Vagina (tissue), 2 donors: ENCODE data around the gene CHCHD6. TPM values are rescaled to one million over a fixed set of nuclear protein-coding genes. Genes with fewer than 3 reads are reported as not detected.

Source experiments
- DNase-seq, 2 donors: peaks; one replicate each; pipeline ENCODE4 v3.0.0-alpha.2; 2017; ENCODE audit errors: extremely low spot score in 2 of 2
- H3K27ac ChIP-seq: fragments of 200-600 bp; sonication (generic); one replicate; pipeline ENCODE4 v1.5.1; 2019
- H3K27me3 ChIP-seq: fragments of 200-600 bp; sonication (generic); one replicate; pipeline ENCODE4 v1.5.1; 2019
- H3K36me3 ChIP-seq, 2 donors: fragments of 200-600 bp; sonication (generic); one replicate each; pipeline ENCODE4 v1.5.1; 2017 to 2019
- H3K4me1 ChIP-seq: fragments of 200-600 bp; sonication (generic); one replicate; pipeline ENCODE4 v1.5.1; 2019
- H3K4me3 ChIP-seq, 2 donors: fragments of 200-600 bp; sonication (generic); 1 replicate in 1 of 2; 2 replicates in 1 of 2; pipeline ENCODE4 v1.5.1; 2016 to 2019
- H3K9me3 ChIP-seq: fragments of 200-600 bp; sonication (generic); one replicate; pipeline ENCODE4 v1.5.1; 2019
- POLR2A ChIP-seq, 2 donors: fragments of 450-650 bp; IDR thresholded peaks; one replicate each; pipeline ENCODE4 v1.6.1; 2017; ENCODE audit warnings: antibody characterized with exemption in 2 of 2, mild to moderate bottlenecking in 2 of 2, moderate library complexity in 2 of 2
- POLR2AphosphoS5 ChIP-seq, 2 donors: sonication (generic); formaldehyde crosslinking; IDR thresholded peaks; one replicate each; pipeline ENCODE4 v1.9.0; 2017; ENCODE audit warnings: antibody characterized with exemption in 2 of 2, mild to moderate bottlenecking in 2 of 2, low read depth in 1 of 2; ENCODE audit not compliant: insufficient read depth in 1 of 2
- intact Hi-C: fragments of 100-400 bp; cut with DNase I; formaldehyde crosslinking; loops from one replicate; pipeline ENCODE4 v1.15.1; 2023
- total RNA-seq: library from RNA; depleted of rRNA; stranded (reverse); fragments of >200 nt; gene quantifications from one replicate; pipeline ENCODE4 v1.2.3, GENCODE V29; 2016
- TF ChIP-seq, protein P1 (sequence below), 3 experiments: fragments of 450-650 bp in 2 of 3; fragments of 200-600 bp in 1 of 3; sonication (generic) in 1 of 3; IDR thresholded peaks; one replicate each; pipeline ENCODE4 v1.5.1; 2017 to 2019; ENCODE audit warnings: antibody characterized with exemption in 3 of 3, mild to moderate bottlenecking in 2 of 3, moderate library complexity in 2 of 3

Gene CHCHD6
- total RNA-seq, 1 donor from 2014 or later = 12.8 TPM

DNA sequence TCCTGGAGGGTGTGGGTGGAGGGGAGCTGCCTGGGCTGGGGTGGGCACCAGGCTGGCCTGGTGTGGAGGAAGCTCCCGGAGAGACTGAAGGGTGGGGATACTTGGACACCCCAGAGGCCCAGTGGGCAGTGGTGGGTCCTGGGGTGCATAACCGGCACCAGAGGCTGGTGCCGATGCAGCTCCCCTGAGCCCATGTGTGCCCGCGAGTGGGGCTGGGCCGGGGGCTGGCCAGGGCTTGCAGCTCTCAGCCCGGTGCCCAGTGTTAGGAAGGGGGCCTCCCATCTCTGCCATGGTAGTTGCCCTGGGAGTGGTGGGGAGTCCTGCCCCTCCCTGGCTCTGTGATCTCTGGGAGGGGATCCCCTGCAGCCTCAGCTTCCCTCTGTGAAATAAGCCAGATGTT lies 288.2 kb downstream of the CHCHD6 start:
- H3K4me3 ChIP-seq = no peak overlapping the region
- TF ChIP-seq, protein P1, sequence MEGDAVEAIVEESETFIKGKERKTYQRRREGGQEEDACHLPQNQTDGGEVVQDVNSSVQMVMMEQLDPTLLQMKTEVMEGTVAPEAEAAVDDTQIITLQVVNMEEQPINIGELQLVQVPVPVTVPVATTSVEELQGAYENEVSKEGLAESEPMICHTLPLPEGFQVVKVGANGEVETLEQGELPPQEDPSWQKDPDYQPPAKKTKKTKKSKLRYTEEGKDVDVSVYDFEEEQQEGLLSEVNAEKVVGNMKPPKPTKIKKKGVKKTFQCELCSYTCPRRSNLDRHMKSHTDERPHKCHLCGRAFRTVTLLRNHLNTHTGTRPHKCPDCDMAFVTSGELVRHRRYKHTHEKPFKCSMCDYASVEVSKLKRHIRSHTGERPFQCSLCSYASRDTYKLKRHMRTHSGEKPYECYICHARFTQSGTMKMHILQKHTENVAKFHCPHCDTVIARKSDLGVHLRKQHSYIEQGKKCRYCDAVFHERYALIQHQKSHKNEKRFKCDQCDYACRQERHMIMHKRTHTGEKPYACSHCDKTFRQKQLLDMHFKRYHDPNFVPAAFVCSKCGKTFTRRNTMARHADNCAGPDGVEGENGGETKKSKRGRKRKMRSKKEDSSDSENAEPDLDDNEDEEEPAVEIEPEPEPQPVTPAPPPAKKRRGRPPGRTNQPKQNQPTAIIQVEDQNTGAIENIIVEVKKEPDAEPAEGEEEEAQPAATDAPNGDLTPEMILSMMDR (IDR thresholded peaks at IDR 0.05) = no peak
- TF ChIP-seq POLR2AphosphoS5 (IDR thresholded peaks at IDR 0.05; ENCODE audit: insufficient read depth in 1 of 2, low read depth in 1 of 2) (no peak), POLR2A (IDR thresholded peaks at IDR 0.05) (no peak)
- H3K9me3 ChIP-seq = no peaks in the 10 kb centered on the region
- H3K27ac ChIP-seq = peak overlapping the region; percentile 51
- H3K27me3 ChIP-seq = no peaks in the 10 kb centered on the region
- H3K4me1 ChIP-seq = peaks cover 65% of the 10 kb centered on the region
- intact Hi-C loops = no loop called here
- DNase-seq = no peak
- peaks cover 0 to 10% of the 10 kb centered on the region in 2 donors for H3K36me3 ChIP-seq

DNA sequence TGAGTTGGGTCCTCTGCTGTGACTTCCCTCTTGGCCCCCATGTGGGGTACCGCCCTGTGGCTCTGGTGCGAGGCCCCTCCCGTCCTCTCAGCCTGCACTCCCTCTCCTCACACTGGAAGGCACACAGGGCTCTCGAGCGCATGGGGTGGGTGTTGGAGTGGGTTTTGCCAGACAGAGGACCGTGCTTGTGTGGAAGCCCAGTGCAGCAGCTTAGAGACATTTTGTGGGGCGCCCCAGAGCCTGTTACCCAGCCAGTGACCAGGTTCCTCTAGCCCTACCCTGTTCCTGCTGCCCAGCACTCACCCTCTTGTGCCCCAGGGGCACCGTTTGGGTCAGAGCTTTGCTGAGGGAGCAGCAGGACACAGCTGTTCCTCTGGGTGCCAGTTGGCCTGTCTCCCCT lies 288.7 kb downstream of the CHCHD6 start:
- peak overlapping the region; percentile 51 for H3K27ac ChIP-seq
- no peaks in the 10 kb centered on the region for H3K9me3 ChIP-seq
- intact Hi-C loops = no loop called here
- H3K36me3 ChIP-seq = peaks cover 0 to 10% of the 10 kb centered on the region in 2 donors
- no peak overlapping the region for H3K4me3 ChIP-seq
- H3K4me1 ChIP-seq = peaks cover 65% of the 10 kb centered on the region
- no peak for TF ChIP-seq POLR2A (IDR thresholded peaks at IDR 0.05)
- TF ChIP-seq, protein P1 (IDR thresholded peaks at IDR 0.05) = no peak
- TF ChIP-seq POLR2AphosphoS5 (IDR thresholded peaks at IDR 0.05; ENCODE audit: insufficient read depth in 1 of 2, low read depth in 1 of 2) = no peak
- no peaks in the 10 kb centered on the region for H3K27me3 ChIP-seq
- DNase-seq = no peak

DNA sequence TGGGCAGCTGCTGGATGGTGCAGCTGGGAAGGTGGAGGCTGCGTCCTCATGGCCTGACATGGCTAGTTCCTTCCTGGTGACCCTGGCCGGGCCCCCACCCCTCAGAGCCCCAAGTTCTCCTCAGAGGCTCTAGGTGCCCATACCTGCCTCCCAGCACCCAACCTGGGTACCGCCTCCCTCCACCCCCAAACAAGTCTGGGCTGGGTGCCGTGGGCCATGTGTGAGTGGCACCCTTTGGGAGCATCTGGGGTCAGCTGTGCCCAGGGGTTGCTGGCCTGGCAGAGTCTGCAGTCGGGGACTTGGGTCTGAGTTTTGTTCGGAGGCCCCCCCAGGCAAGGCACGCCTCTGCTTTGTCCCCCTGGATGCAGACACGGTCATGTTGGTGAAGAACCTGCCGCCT lies 289.4 kb downstream of the CHCHD6 start:
- Histone ChIP-seq H3K36me3 (peaks cover 0 to 10% of the 10 kb centered on the region in 2 donors), H3K27me3 (no peaks in the 10 kb centered on the region), H3K9me3 (no peaks in the 10 kb centered on the region), H3K4me3 (no peak overlapping the region), H3K4me1 (peaks cover 70% of the 10 kb centered on the region), H3K27ac (peak overlapping the region; percentile 51)
- DNase-seq = no peak
- intact Hi-C loops = no loop called here
- TF ChIP-seq, protein P1 (IDR thresholded peaks at IDR 0.05) = no peak
- TF ChIP-seq POLR2AphosphoS5 (IDR thresholded peaks at IDR 0.05; ENCODE audit: insufficient read depth in 1 of 2, low read depth in 1 of 2) (no peak), POLR2A (IDR thresholded peaks at IDR 0.05) (no peak)

DNA sequence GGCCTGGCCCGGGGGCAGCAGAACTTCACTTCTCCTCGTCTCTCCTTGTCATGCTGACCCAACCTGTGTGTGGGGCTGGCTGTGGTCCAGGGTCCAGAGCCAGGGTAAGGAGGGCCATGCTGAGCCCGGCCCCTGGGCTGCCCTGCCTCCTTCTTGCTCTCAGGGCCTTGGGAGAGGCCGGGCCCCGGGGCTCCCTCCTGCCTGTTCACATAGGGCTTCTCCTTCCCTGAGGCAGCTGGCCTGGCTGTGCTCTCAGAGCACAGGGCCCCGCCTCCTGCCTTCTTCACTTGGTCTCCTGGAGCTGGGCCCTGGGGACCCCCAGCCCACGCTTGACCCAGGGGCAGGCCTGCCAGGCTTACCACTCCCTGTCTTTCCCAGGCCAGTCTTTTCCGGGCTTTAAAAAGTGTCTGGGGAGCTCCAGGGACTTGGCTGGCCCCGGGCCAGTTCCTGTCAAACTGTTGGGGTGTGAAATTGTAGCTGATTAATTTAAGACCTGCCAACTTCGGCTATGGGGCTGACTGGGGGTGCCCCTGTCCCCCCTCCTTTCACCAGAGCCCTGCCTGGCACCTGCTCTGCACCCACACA lies 290.7 kb downstream of the CHCHD6 start:
- intact Hi-C loops = no loop called here
- no peak for DNase-seq
- no peak for TF ChIP-seq POLR2AphosphoS5 (IDR thresholded peaks at IDR 0.05; ENCODE audit: insufficient read depth in 1 of 2, low read depth in 1 of 2)
- TF ChIP-seq, protein P1 (IDR thresholded peaks at IDR 0.05) = no peak
- no peak for TF ChIP-seq POLR2A (IDR thresholded peaks at IDR 0.05)
- Histone ChIP-seq H3K9me3 (no peaks in the 10 kb centered on the region), H3K27ac (peak overlapping the region; percentile 57), H3K27me3 (no peaks in the 10 kb centered on the region), H3K36me3 (no peaks in the 10 kb centered on the region), H3K4me3 (no peak overlapping the region), H3K4me1 (peaks cover 80% of the 10 kb centered on the region)

DNA sequence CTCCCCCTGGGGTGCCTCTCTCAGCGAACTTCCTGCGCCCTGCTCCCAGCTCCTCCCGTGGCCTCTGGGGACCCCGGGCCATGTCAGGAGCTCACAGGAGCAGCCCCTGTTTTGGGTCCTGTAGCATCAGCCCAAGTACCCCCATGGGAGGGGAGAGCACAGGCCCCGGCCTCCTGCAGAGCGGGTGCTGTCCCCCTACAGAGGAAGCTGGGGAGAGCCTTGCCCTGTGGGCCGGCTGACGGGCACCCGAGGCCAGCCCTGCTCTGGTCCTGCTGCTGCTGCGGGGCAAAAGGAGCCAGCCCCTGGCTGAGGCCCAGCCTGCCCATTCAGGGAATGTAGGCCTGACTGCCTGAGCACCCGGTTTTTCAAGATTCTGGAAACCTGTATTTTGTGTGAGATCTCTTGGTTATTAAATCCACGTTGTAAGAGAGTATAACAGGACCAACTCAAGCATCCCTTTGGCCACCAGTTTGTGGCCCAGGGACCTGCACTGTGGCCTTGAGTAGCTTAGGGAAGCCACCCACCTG lies 291.3 kb downstream of the CHCHD6 start:
- H3K27ac ChIP-seq = peak overlapping the region; percentile 57
- no peaks in the 10 kb centered on the region for H3K36me3 ChIP-seq
- no peak overlapping the region for H3K4me3 ChIP-seq
- intact Hi-C loops = no loop called here
- H3K27me3 ChIP-seq = no peaks in the 10 kb centered on the region
- no peaks in the 10 kb centered on the region for H3K9me3 ChIP-seq
- H3K4me1 ChIP-seq = peaks cover 76% of the 10 kb centered on the region
- DNase-seq = no peak
- TF ChIP-seq POLR2AphosphoS5 (IDR thresholded peaks at IDR 0.05; ENCODE audit: insufficient read depth in 1 of 2, low read depth in 1 of 2) = no peak
